Forelimb muscle (tissue), 1 donor: ENCODE results near the gene PSEN1. TPM values are rescaled to one million over a fixed set of nuclear protein-coding genes. Genes with fewer than 3 reads are reported as not detected.
"Not testable (repeated sequence)": the region's sequence is repeated elsewhere in the genome, so short reads cannot be mapped to it uniquely, and the experiment has no call there.

Experiments used
- DNase-seq: peaks from one replicate; pipeline ENCODE4 v3.0.0-alpha.2; 2013; ENCODE audit warnings: low read depth
- polyA plus RNA-seq: library from polyadenylated mRNA; unstranded; fragments of 120-200 nt; gene quantifications from one replicate; pipeline ENCODE4 v1.2.1, GENCODE V29; 2013; ENCODE audit not compliant: insufficient read length

PSEN1 gene
- polyA plus RNA-seq, 1 donor = 29.6 TPM

GRCh38 chr14:73166399-73166798 lies 30.1 kb downstream of the PSEN1 start:
- no peak for DNase-seq

GRCh38 chr14:73167727-73168126 lies 31.4 kb downstream of the PSEN1 start:
- no peak for DNase-seq

- no peak for DNase-seq
Observed at GRCh38 chr14:73168274-73168673, 32.0 kb downstream of the PSEN1 start.

- no peak for DNase-seq
Observed at GRCh38 chr14:73168691-73169090, 32.4 kb downstream of the PSEN1 start.

GRCh38 chr14:73169855-73170254 lies 33.5 kb downstream of the PSEN1 start:
- DNase-seq = not testable (repeated sequence)

GRCh38 chr14:73170686-73171085 lies 34.4 kb downstream of the PSEN1 start:
- DNase-seq = no peak

GRCh38 chr14:73172500-73172899 lies 36.2 kb downstream of the PSEN1 start:
- DNase-seq = no peak

- DNase-seq = no peak
Observed at GRCh38 chr14:73173092-73173735, 36.9 kb downstream of the PSEN1 start.

GRCh38 chr14:73176685-73177084 lies 40.4 kb downstream of the PSEN1 start:
- DNase-seq = no peak

GRCh38 chr14:73180385-73180805 lies 44.1 kb downstream of the PSEN1 start:
- no peak for DNase-seq

GRCh38 chr14:73180969-73181368 lies 44.7 kb downstream of the PSEN1 start:
- DNase-seq = not testable (repeated sequence)

- no peak for DNase-seq
Observed at GRCh38 chr14:73188501-73188911, 52.2 kb downstream of the PSEN1 start.

GRCh38 chr14:73189651-73190050 lies 53.3 kb downstream of the PSEN1 start:
- no peak for DNase-seq

GRCh38 chr14:73191441-73191840 lies 55.1 kb downstream of the PSEN1 start:
- DNase-seq = no peak

- not testable (repeated sequence) for DNase-seq
Observed at GRCh38 chr14:73194306-73194705, 58.0 kb downstream of the PSEN1 start.

- DNase-seq = no peak
Observed at GRCh38 chr14:73198253-73198652, 61.9 kb downstream of the PSEN1 start.

- DNase-seq = no peak
Observed at GRCh38 chr14:73203527-73203926, 67.2 kb downstream of the PSEN1 start.

- no peak for DNase-seq
Observed at GRCh38 chr14:73207615-73208014, 71.3 kb downstream of the PSEN1 start.

- DNase-seq = no peak
Observed at GRCh38 chr14:73208390-73208789, 72.1 kb downstream of the PSEN1 start.

- DNase-seq = no peak
Observed at GRCh38 chr14:73208846-73209245, 72.5 kb downstream of the PSEN1 start.

GRCh38 chr14:73209953-73210352 lies 73.6 kb downstream of the PSEN1 start:
- DNase-seq = no peak

- DNase-seq = no peak
Observed at GRCh38 chr14:73211251-73212040, 75.1 kb downstream of the PSEN1 start.

GRCh38 chr14:73216030-73216429 lies 79.7 kb downstream of the PSEN1 start:
- DNase-seq = no peak
